Measurements from ENCODE around the gene PPFIA1. TPM values are rescaled to one million over a fixed set of nuclear protein-coding genes. Genes with fewer than 3 reads are reported as not detected.

Gene PPFIA1
- total RNA-seq, 4 donors from 2014 or later: 21.0 to 34.7 (median 29.8) TPM

GRCh38 chr11:70262951-70263350 is 7.5 kb upstream of the PPFIA1 start:
- no peak overlapping the region for H3K27ac ChIP-seq
- H3K4me1 ChIP-seq: no peaks in the 10 kb centered on the region
- H3K9me3 ChIP-seq: no peaks in the 10 kb centered on the region
- intact Hi-C loops (cut with DNase I): no loop called here
- DNase-seq: no peak
- 88 to 92% methylated on average over 4 to 5 of the region's 6 CpGs for WGBS, 2 donors
- no peaks in the 10 kb centered on the region for H3K36me3 ChIP-seq
- TF ChIP-seq POLR2A (IDR thresholded peaks at IDR 0.05): no peak
- TF ChIP-seq, protein P1, sequence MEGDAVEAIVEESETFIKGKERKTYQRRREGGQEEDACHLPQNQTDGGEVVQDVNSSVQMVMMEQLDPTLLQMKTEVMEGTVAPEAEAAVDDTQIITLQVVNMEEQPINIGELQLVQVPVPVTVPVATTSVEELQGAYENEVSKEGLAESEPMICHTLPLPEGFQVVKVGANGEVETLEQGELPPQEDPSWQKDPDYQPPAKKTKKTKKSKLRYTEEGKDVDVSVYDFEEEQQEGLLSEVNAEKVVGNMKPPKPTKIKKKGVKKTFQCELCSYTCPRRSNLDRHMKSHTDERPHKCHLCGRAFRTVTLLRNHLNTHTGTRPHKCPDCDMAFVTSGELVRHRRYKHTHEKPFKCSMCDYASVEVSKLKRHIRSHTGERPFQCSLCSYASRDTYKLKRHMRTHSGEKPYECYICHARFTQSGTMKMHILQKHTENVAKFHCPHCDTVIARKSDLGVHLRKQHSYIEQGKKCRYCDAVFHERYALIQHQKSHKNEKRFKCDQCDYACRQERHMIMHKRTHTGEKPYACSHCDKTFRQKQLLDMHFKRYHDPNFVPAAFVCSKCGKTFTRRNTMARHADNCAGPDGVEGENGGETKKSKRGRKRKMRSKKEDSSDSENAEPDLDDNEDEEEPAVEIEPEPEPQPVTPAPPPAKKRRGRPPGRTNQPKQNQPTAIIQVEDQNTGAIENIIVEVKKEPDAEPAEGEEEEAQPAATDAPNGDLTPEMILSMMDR (IDR thresholded peaks at IDR 0.05): no peak
- no peak overlapping the region for H3K4me3 ChIP-seq
- H3K27me3 ChIP-seq: peaks cover 0 to 9% (median 0%) of the 10 kb centered on the region in 4 donors

- no peak for DNase-seq
- Histone ChIP-seq H3K9me3 (no peaks in the 10 kb centered on the region), H3K4me3 (no peak overlapping the region), H3K4me1 (no peaks in the 10 kb centered on the region), H3K27me3 (peaks cover 0 to 9% (median 0%) of the 10 kb centered on the region in 4 donors), H3K27ac (no peak overlapping the region), H3K36me3 (no peaks in the 10 kb centered on the region)
- intact Hi-C loops (cut with DNase I): no loop called here
- TF ChIP-seq, protein P1 (IDR thresholded peaks at IDR 0.05): no peak
- TF ChIP-seq POLR2A (IDR thresholded peaks at IDR 0.05): no peak
- WGBS, 2 donors: 87 to 92% methylated on average over 4 to 7 of the region's 7 CpGs
Observed at GRCh38 chr11:70263363-70263762, 7.1 kb upstream of the PPFIA1 start.

GRCh38 chr11:70265341-70265740 is 5.1 kb upstream of the PPFIA1 start:
- DNase-seq: no peak
- Histone ChIP-seq H3K27me3 (peaks cover 0 to 9% (median 0%) of the 10 kb centered on the region in 4 donors), H3K27ac (no peak overlapping the region), H3K36me3 (no peaks in the 10 kb centered on the region), H3K4me1 (peaks cover 4 to 10% (median 4%) of the 10 kb centered on the region in 3 donors), H3K9me3 (no peaks in the 10 kb centered on the region), H3K4me3 (no peak overlapping the region)
- intact Hi-C loops (cut with DNase I): no loop called here
- TF ChIP-seq, protein P1 (IDR thresholded peaks at IDR 0.05): no peak
- no peak for TF ChIP-seq POLR2A (IDR thresholded peaks at IDR 0.05)
- WGBS, 2 donors: 49 to 51% methylated on average over 7 of the region's 7 CpGs

DNA sequence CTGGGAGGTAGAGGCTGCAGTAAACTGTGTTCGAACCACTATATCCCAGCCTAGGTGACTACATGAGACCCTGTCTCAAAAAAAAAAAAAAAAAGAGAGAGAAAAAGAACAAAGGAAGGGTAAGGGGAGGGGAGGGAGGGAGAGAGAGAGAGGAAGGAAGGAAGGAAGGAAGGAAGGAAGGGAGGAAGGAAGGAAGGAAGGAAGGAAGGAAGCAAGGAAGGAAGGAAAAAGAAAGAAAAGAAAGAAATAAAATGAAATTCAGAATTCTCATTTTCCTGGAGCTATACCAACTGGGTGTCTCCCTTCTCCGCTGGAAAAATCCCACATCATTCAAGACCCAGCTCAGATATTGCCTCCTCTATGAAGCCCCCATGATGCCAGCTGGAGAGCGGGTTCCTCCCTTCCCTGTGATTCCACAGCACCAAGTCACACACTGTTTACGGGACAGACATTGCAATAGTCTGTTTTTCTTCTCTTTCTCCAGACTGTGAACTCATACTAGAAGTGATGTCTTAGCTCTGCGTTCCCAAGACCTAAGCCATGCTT is 3.0 kb upstream of the PPFIA1 start:
- Histone ChIP-seq H3K27ac (no peak overlapping the region), H3K36me3 (peaks cover 0 to 6% (median 0%) of the 10 kb centered on the region in 3 donors), H3K4me3 (no peak overlapping the region), H3K9me3 (no peaks in the 10 kb centered on the region), H3K4me1 (peaks cover 4 to 24% (median 16%) of the 10 kb centered on the region in 3 donors), H3K27me3 (peaks cover 0 to 9% (median 0%) of the 10 kb centered on the region in 4 donors)
- TF ChIP-seq POLR2A (IDR thresholded peaks at IDR 0.05): no peak
- TF ChIP-seq, protein P1 (IDR thresholded peaks at IDR 0.05): no peak
- intact Hi-C loops (cut with DNase I): no loop called here
- WGBS, 2 donors: 75 to 76% methylated on average over 5 of the region's 5 CpGs
- no peak for DNase-seq

DNA sequence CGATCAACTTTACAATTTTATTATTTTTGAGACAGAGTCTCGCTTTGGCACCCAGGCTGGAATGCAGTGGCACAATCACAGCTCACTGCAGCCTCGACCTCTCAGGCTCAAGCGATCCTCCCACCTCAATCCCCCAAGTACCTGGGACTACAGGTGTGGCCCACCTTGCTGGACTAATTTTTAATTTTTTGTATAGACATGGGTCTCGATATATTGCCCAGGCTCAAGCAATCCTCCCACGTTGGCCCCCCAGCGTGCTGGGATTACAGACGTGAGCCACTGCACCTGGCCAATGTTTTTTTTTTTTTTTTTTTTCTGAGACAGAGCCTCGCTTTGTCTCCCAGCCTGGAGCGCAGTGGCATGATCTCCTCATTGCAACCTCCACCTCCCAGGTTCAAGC is 2.0 kb upstream of the PPFIA1 start:
- no peaks in the 10 kb centered on the region for H3K9me3 ChIP-seq
- H3K36me3 ChIP-seq: peaks cover 0 to 16% (median 0%) of the 10 kb centered on the region in 3 donors
- H3K4me3 ChIP-seq: no peak overlapping the region
- 86 to 88% methylated on average over 9 to 10 of the region's 10 CpGs for WGBS, 2 donors
- peaks cover 0 to 9% (median 0%) of the 10 kb centered on the region in 4 donors for H3K27me3 ChIP-seq
- H3K27ac ChIP-seq: no peak overlapping the region
- no peak for DNase-seq
- intact Hi-C loops (cut with DNase I): no loop called here
- peaks cover 4 to 34% (median 16%) of the 10 kb centered on the region in 3 donors for H3K4me1 ChIP-seq
- no peak for TF ChIP-seq POLR2A (IDR thresholded peaks at IDR 0.05)
- TF ChIP-seq, protein P1 (IDR thresholded peaks at IDR 0.05): no peak

Measured in esophagus squamous epithelium (tissue), 5 donors.